Upper lobe of left lung (tissue), 6 donors: ENCODE measurements around the gene BANF2. TPM values are rescaled to one million over a fixed set of nuclear protein-coding genes. Genes with fewer than 3 reads are reported as not detected.

Source experiments
- ATAC-seq, 2 donors: fragments of 200-7000 bp; cut with Tn5 transposase; one replicate each; pipeline ENCODE4 v1.9.1; 2022; ENCODE audit warnings: mild to moderate bottlenecking in 2 of 2, moderate library complexity in 2 of 2; ENCODE audit not compliant: low FRiP score in 2 of 2
- DNase-seq, 2 donors: peaks; one replicate each; pipeline ENCODE4 v3.0.0-alpha.2; 2019 to 2020
- H3K27ac ChIP-seq, 4 donors: fragments of 200-600 bp; sonication (generic); one replicate each; pipeline ENCODE4 v1.5.1; 2016 to 2019
- H3K27me3 ChIP-seq, 4 donors: fragments of 200-600 bp; sonication (generic); one replicate each; pipeline ENCODE4 v1.5.1; 2017 to 2019
- H3K36me3 ChIP-seq, 4 donors: fragments of 200-600 bp; sonication (generic); one replicate each; pipeline ENCODE4 v1.5.1; 2016 to 2019
- H3K4me1 ChIP-seq, 4 donors: fragments of 200-600 bp; sonication (generic); one replicate each; pipeline ENCODE4 v1.5.1; 2018 to 2019
- H3K4me3 ChIP-seq, 4 donors: fragments of 200-600 bp; sonication (generic); one replicate each; pipeline ENCODE4 v1.5.1; 2017 to 2019; ENCODE audit warnings: mild to moderate bottlenecking in 2 of 4, moderate library complexity in 1 of 4
- H3K9me3 ChIP-seq, 4 donors: fragments of 200-600 bp; sonication (generic); one replicate each; pipeline ENCODE4 v1.5.1; 2018 to 2019
- EP300 ChIP-seq, 4 donors: sonication (generic); formaldehyde crosslinking; IDR thresholded peaks; one replicate each; pipeline ENCODE4 v1.5.1; 2017; ENCODE audit warnings: antibody characterized with exemption in 4 of 4, control low read depth in 2 of 4
- POLR2A ChIP-seq, 4 donors: fragments of 450-650 bp; IDR thresholded peaks; one replicate each; pipeline ENCODE4 v1.5.1; 2016 to 2017; ENCODE audit warnings: antibody characterized with exemption in 4 of 4, mild to moderate bottlenecking in 2 of 4
- POLR2AphosphoS5 ChIP-seq, 2 donors: sonication (generic); formaldehyde crosslinking; IDR thresholded peaks; one replicate each; pipeline ENCODE4 v1.5.1; 2017; ENCODE audit warnings: antibody characterized with exemption in 2 of 2
- WGBS, 2 donors: methylation state at CpG; one replicate each; pipeline ENCODE4 v1.1.5; 2017 to 2018; 5-methylcytosine and 5-hydroxymethylcytosine counted together
- total RNA-seq, 6 donors: library from RNA; depleted of rRNA in 4 of 6; stranded (reverse); fragments of >200 nt in 4 of 6; gene quantifications; one replicate each; pipeline versions ENCODE4 v1.1.0 to v1.2.1, GENCODE V29; 2016 to 2021
- TF ChIP-seq, protein P1 (sequence below), 6 experiments: fragments of 450-650 bp in 4 of 6; fragments of 200-600 bp in 2 of 6; sonication (generic) in 2 of 6; IDR thresholded peaks; one replicate each; pipeline ENCODE4 v1.5.1; 2016 to 2019; ENCODE audit warnings: antibody characterized with exemption in 6 of 6
- donor health status: DM: no; HTN: no; CAD: no; lungs with moderate emphysema.
- donor health status: DM: no; HTN: yes; CAD: no; lungs with severe emphysema.

The BANF2 gene
- total RNA-seq, 6 donors from 2014 or later, result not detected

- TF ChIP-seq EP300 (IDR thresholded peaks at IDR 0.05), result no peak
- TF ChIP-seq, protein P1, sequence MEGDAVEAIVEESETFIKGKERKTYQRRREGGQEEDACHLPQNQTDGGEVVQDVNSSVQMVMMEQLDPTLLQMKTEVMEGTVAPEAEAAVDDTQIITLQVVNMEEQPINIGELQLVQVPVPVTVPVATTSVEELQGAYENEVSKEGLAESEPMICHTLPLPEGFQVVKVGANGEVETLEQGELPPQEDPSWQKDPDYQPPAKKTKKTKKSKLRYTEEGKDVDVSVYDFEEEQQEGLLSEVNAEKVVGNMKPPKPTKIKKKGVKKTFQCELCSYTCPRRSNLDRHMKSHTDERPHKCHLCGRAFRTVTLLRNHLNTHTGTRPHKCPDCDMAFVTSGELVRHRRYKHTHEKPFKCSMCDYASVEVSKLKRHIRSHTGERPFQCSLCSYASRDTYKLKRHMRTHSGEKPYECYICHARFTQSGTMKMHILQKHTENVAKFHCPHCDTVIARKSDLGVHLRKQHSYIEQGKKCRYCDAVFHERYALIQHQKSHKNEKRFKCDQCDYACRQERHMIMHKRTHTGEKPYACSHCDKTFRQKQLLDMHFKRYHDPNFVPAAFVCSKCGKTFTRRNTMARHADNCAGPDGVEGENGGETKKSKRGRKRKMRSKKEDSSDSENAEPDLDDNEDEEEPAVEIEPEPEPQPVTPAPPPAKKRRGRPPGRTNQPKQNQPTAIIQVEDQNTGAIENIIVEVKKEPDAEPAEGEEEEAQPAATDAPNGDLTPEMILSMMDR (IDR thresholded peaks at IDR 0.05), result no peak
- no peak for TF ChIP-seq POLR2A (IDR thresholded peaks at IDR 0.05)
- no peak for TF ChIP-seq POLR2AphosphoS5 (IDR thresholded peaks at IDR 0.05)
- Histone ChIP-seq H3K27me3 (no peaks in the 10 kb centered on the region), H3K4me3 (no peak overlapping the region), H3K36me3 (no peaks in the 10 kb centered on the region), H3K4me1 (no peaks in the 10 kb centered on the region), H3K9me3 (no peaks in the 10 kb centered on the region), H3K27ac (no peak overlapping the region)
- DNase-seq, result no peak
- WGBS, 2 donors, result 47 to 55% methylated on average over 4 of the region's 4 CpGs
- no peak for ATAC-seq
These were observed 34.1 kb downstream of the BANF2 start for GRCh38 chr20:17733767-17734304.

DNA sequence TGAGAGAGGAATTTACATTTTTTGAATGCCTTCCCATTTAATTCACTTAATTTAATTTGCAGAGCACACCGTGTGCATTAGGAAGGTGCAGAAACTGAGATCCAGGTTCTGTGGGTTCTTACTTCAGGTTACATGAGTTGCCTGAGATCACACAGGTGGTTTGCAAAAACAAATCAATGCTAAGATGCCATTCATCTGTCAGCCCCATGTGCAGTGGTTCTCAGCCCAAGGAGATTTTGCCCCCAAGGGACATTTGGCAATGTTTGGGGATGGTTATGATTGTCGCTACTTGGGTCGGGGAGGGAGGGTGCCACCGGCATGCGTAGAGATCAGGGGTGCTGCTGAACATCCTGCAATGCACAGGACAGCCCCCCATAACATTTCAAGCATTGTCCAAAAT, 34.6 kb downstream of the BANF2 start:
- no peaks in the 10 kb centered on the region for H3K9me3 ChIP-seq
- no peaks in the 10 kb centered on the region for H3K27me3 ChIP-seq
- no peak for ATAC-seq
- no peak overlapping the region for H3K27ac ChIP-seq
- no peak overlapping the region for H3K4me3 ChIP-seq
- TF ChIP-seq EP300 (IDR thresholded peaks at IDR 0.05) (no peak), POLR2AphosphoS5 (IDR thresholded peaks at IDR 0.05) (no peak), POLR2A (IDR thresholded peaks at IDR 0.05) (no peak)
- TF ChIP-seq, protein P1 (IDR thresholded peaks at IDR 0.05), result no peak
- DNase-seq, result no peak
- H3K4me1 ChIP-seq, result no peaks in the 10 kb centered on the region
- 92 to 95% methylated on average over 5 of the region's 5 CpGs for WGBS, 2 donors
- no peaks in the 10 kb centered on the region for H3K36me3 ChIP-seq

DNA sequence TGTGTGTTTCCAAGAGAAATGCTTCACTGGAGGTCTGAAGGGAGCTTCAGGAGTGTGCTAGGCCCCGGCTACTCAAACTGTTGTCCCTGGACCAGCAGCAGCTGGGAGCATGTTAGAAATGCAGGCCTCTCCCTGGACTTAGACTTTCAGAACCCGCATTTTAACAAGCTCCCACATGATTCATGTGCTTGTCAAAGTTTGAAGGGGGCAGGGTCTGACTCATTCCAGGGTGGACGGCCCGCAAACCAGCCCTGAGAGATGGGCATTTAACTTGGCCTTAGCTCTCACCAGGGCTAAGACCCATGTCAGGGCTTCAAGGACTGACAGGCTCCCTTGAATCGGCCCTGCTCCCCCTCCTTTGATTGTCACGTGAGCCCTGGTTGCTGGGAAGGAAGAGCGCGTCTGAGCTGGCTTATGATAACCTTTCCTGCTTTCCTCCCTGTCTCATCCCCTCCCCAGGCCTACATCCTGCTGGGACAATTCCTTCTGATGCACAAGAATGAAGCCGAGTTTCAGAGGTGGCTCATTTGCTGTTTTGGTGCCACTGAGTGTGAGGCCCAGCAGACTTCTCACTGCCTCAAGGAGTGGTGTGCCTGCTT, 35.5 kb downstream of the BANF2 start:
- Histone ChIP-seq H3K36me3 (no peaks in the 10 kb centered on the region), H3K4me3 (no peak overlapping the region), H3K27me3 (no peaks in the 10 kb centered on the region), H3K27ac (peak overlapping the region in 3 of 4 donors; percentile 2 to 79 (median 5)), H3K9me3 (no peaks in the 10 kb centered on the region), H3K4me1 (no peaks in the 10 kb centered on the region)
- 67% methylated on average over 5 to 9 of the region's 9 CpGs for WGBS, 2 donors
- DNase-seq (no peak), ATAC-seq (no peak)
- TF ChIP-seq EP300 (IDR thresholded peaks at IDR 0.05), result no peak
- no peak for TF ChIP-seq POLR2AphosphoS5 (IDR thresholded peaks at IDR 0.05)
- no peak for TF ChIP-seq POLR2A (IDR thresholded peaks at IDR 0.05)
- TF ChIP-seq, protein P1 (IDR thresholded peaks at IDR 0.05), result no peak

DNA sequence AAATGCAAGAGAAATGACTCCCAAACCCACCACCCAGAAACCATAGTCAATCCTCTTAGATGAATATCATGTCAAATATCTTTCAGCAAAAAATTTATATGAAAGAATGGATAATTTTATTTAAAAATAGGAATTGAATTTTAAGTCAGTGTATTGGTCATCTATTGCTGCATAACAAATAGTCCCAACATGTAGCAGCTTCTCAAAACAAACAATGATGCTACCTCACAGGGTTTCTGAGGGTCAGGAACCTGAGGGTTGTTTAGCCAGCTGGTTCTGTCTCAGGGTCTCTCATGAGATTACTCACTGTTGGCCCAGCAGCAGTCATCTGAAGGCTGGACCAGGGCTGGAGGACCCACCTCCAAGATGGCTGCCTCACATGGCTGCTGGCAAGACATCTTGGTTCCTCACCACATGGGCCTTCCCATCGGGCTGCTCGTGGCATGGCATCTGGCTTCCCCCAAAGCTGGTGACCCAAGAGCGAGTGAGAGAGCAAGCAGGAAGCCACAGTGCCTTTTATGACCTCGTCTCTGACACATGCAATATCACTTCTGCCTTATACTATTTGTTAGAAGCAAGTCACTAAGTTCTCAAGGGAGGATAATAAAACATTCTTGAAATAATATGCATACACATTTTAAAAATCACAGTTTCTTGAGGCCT, 36.3 kb downstream of the BANF2 start:
- no peak overlapping the region for H3K4me3 ChIP-seq
- H3K9me3 ChIP-seq, result no peaks in the 10 kb centered on the region
- H3K27ac ChIP-seq, result peak overlapping the region in 2 of 4 donors; percentile 2 to 79
- H3K27me3 ChIP-seq, result no peaks in the 10 kb centered on the region
- 85 to 95% methylated on average over 2 to 4 of the region's 4 CpGs for WGBS, 2 donors
- DNase-seq, result no peak
- TF ChIP-seq POLR2AphosphoS5 (IDR thresholded peaks at IDR 0.05) (no peak), POLR2A (IDR thresholded peaks at IDR 0.05) (no peak), EP300 (IDR thresholded peaks at IDR 0.05) (no peak)
- TF ChIP-seq, protein P1 (IDR thresholded peaks at IDR 0.05), result no peak
- H3K4me1 ChIP-seq, result no peaks in the 10 kb centered on the region
- H3K36me3 ChIP-seq, result no peaks in the 10 kb centered on the region
- ATAC-seq, result no peak
